GM12878 (cell line): ENCODE measurements around the gene EIF3M. TPM values are rescaled to one million over a fixed set of nuclear protein-coding genes. Genes with fewer than 3 reads are reported as not detected.

Experiments
- ATAC-seq: fragments of 200-7000 bp; cut with Tn5 transposase; 3 replicates; pipeline ENCODE4 v1.9.1; 2020; ENCODE audit warnings: mild to moderate bottlenecking, moderate library complexity
- BruUV-seq: library from RNA; stranded (reverse); fragments of 400-500 nt; replicated peaks from 2 replicates; lab custom pipeline; 2021; lab: Mats Ljungman, UMichigan
- CTCF ChIA-PET: fragments of 300-600 bp; sonication (Branson Sonifier 250); formaldehyde crosslinking; extraction: SDS; loops from one replicate; lab custom pipeline; 2021; ENCODE audit warnings: inconsistent platforms; lab: Yijun Ruan, JAX
- POLR2A ChIA-PET: fragments of 350-600 bp; formaldehyde crosslinking; extraction: SDS; loops from one replicate; lab custom pipeline; 2021; ENCODE audit warnings: inconsistent platforms; lab: Charles Lee
- RAD21 ChIA-PET: fragments of 300-600 bp; sonication (Branson Sonifier 250); formaldehyde crosslinking; loops from one replicate; lab custom pipeline; 2023; ENCODE audit warnings: antibody characterized with exemption; ENCODE audit not compliant: unreplicated experiment; lab: Charles Lee
- SMC1A ChIA-PET: fragments of 300-600 bp; sonication (Branson Sonifier 250); formaldehyde crosslinking; loops from one replicate; lab custom pipeline; 2023; ENCODE audit not compliant: unreplicated experiment, uncharacterized antibody; lab: Charles Lee
- DNase-seq: peaks from one replicate; pipeline ENCODE4 v3.0.0-alpha.2; 2011; ENCODE audit warnings: low read depth, low spot score
- FAIRE-seq: peaks from 3 replicates; lab custom pipeline; 2011; peaks lifted over from hg19 to GRCh38; lab: Jason Lieb, UNC
- H2AFZ ChIP-seq: 2 replicates; pipeline ENCODE4 v1.6.0; 2011; ENCODE audit warnings: low read depth, low read length, control low read depth; ENCODE audit not compliant: control insufficient read depth
- H3K27ac ChIP-seq: 2 replicates; pipeline ENCODE4 v1.5.1; 2011; ENCODE audit warnings: control low read depth; ENCODE audit not compliant: control insufficient read depth, insufficient read depth
- H3K27me3 ChIP-seq, 2 experiments: replicated peaks in 1 of 2; 2 replicates each; pipeline versions ENCODE4 v1.6.0 to v1.6.1; 2011; ENCODE audit warnings: low read length in 1 of 2; ENCODE audit not compliant: control insufficient read depth in 2 of 2, insufficient read depth in 2 of 2
- H3K36me3 ChIP-seq, 2 experiments: 2 replicates each; pipeline ENCODE4 v1.5.1; 2011; ENCODE audit warnings: low read length in 1 of 2; ENCODE audit not compliant: control insufficient read depth in 2 of 2, insufficient read depth in 2 of 2
- H3K4me1 ChIP-seq: 2 replicates; pipeline ENCODE4 v1.6.1; 2011; ENCODE audit warnings: mild to moderate bottlenecking, low read length, moderate library complexity, mixed read lengths; ENCODE audit not compliant: control insufficient read depth, insufficient read depth
- H3K4me2 ChIP-seq: 2 replicates; pipeline ENCODE4 v1.6.0; 2011; ENCODE audit warnings: control low read depth; ENCODE audit not compliant: control insufficient read depth, insufficient read depth
- H3K4me3 ChIP-seq: fragments of 200-600 bp; sonication (generic); 2 replicates; pipeline ENCODE4 v1.5.1; 2016
- H3K79me2 ChIP-seq: 2 replicates; pipeline ENCODE4 v1.6.0; 2011; ENCODE audit warnings: low read length; ENCODE audit not compliant: control insufficient read depth, insufficient read depth
- H3K9ac ChIP-seq: 2 replicates; pipeline ENCODE4 v1.8.0; 2011; ENCODE audit warnings: low read length, control low read depth, mixed read lengths; ENCODE audit not compliant: control insufficient read depth, insufficient read depth
- H3K9me3 ChIP-seq: replicated peaks from 3 replicates; pipeline ENCODE4 v1.5.1; 2011; ENCODE audit warnings: mild to moderate bottlenecking, low read length; ENCODE audit not compliant: control insufficient read depth, insufficient read depth
- H4K20me1 ChIP-seq: 2 replicates; pipeline ENCODE4 v1.6.0; 2011; ENCODE audit not compliant: control insufficient read depth, insufficient read depth
- CEBPB ChIP-seq, 2 experiments: fragments of 150-350 bp in 1 of 2; IDR thresholded peaks; 2 replicates each; pipeline ENCODE4 v1.6.1; 2012 to 2014; ENCODE audit warnings: low read depth in 2 of 2, low read length in 2 of 2, borderline replicate concordance in 1 of 2, inconsistent platforms in 1 of 2
- CHD2 ChIP-seq: IDR thresholded peaks from 2 replicates; pipeline ENCODE4 v1.6.1; 2011; ENCODE audit warnings: low read depth, low read length, improper control_type of control experiment, borderline replicate concordance
- MYB ChIP-seq: fragments of 150-350 bp; IDR thresholded peaks from 2 replicates; pipeline ENCODE4 v1.6.1; 2014; ENCODE audit warnings: mild to moderate bottlenecking, low read depth, low read length, borderline replicate concordance
- NRF1 ChIP-seq: conservative IDR thresholded peaks from 2 replicates; pipeline ENCODE4 v1.6.1; 2011; ENCODE audit warnings: mild to moderate bottlenecking, low read depth, low read length, improper control_type of control experiment
- SREBF2 ChIP-seq: IDR thresholded peaks from 2 replicates; pipeline ENCODE4 v1.6.1; 2012; ENCODE audit warnings: mild to moderate bottlenecking, low read length
- ZBED1 ChIP-seq: IDR thresholded peaks from 2 replicates; pipeline ENCODE4 v1.6.1; 2016; ENCODE audit warnings: borderline replicate concordance
- ZNF217 ChIP-seq: fragments of 450-650 bp; IDR thresholded peaks from 2 replicates; pipeline ENCODE4 v1.6.1; 2017; ENCODE audit warnings: antibody characterized with exemption, mild to moderate bottlenecking
- ZNF384 ChIP-seq: IDR thresholded peaks from 2 replicates; pipeline ENCODE4 v1.6.1; 2012; ENCODE audit warnings: low read depth, mild to moderate bottlenecking, low read length, improper control_type of control experiment, borderline replicate concordance
- WGBS: methylation state at CpG from one replicate; pipeline ENCODE4 v1.1.6; 2016; ENCODE audit warnings: low lambda C conversion rate; ENCODE audit not compliant: insufficient replicate concordance, insufficient coverage; ENCODE audit errors: missing lambda C conversion rate; 5-methylcytosine and 5-hydroxymethylcytosine counted together
- in situ Hi-C: fragments of 300-500 bp; cut with MboI; formaldehyde crosslinking; loops from 9 replicates; pipeline ENCODE4 v1.14.3; 2018; ENCODE audit warnings: mixed read lengths
- intact Hi-C: fragments of 100-400 bp; cut with micrococcal nuclease; formaldehyde crosslinking; loops from one replicate; pipeline ENCODE4 v1.14.2; 2022; ENCODE audit not compliant: unreplicated experiment
- polyA plus RNA-seq, 11 experiments: library from polyadenylated mRNA; depleted of rRNA in 4 of 11; unstranded in 6 of 11; stranded (reverse) in 5 of 11; fragments of >200 nt; fragmentation: Nextera tagmentation in 4 of 11; fragmentation: Illumina TruSeq in 1 of 11; extraction: Ambion mirVana in 4 of 11; extraction: Trizol in 1 of 11; gene quantifications; 1 replicate in 1 of 11; 2 replicates in 10 of 11; pipeline versions ENCODE4 v1.2.1 to v1.2.3, GENCODE V29; 2011 to 2016; ENCODE audit warnings: inconsistent platforms in 2 of 11, missing spikeins in 2 of 11, low read depth in 1 of 11
- total RNA-seq, 4 experiments: library from RNA; depleted of rRNA in 3 of 4; stranded (reverse); fragments of >200 nt in 3 of 4; fragmentation: Illumina TruSeq in 1 of 4; extraction: Trizol in 1 of 4; gene quantifications; 2 replicates each; pipeline versions ENCODE4 v1.2.1 to v1.2.3, GENCODE V29; 2013 to 2021
- TF ChIP-seq, protein P1 (sequence below): fragments of 450-650 bp; conservative IDR thresholded peaks from 2 replicates; pipeline ENCODE4 v1.6.1; 2017; ENCODE audit warnings: mild to moderate bottlenecking, moderate library complexity

Gene EIF3M
- total and polyA plus RNA-seq, 10 of the 15 experiments (the other 5 are each of a cell fraction or from before 2014, with no cell fraction given): 392 to 1,205 (median 593) TPM

GRCh38 chr11:32555091-32555490, 28.5 kb upstream of the EIF3M start (continued):
- TF ChIP-seq MYB (no peak), NRF1 (no peak), ZBED1 (no peak), SREBF2 (no peak), ZNF384 (no peak)

- ATAC-seq: no peak
- in situ Hi-C loops: no loop called here
Measured at GRCh38 chr11:32555895-32556294, 27.7 kb upstream of the EIF3M start.

More at GRCh38 chr11:32555895-32556294, 27.7 kb upstream of the EIF3M start:
- DNase-seq (no peak), FAIRE-seq (no peak)
- ChIA-PET RAD21 (interaction anchor here (1.0 kb wide), 1 partner anchor 68 kb away, joined by 3 read pairs; no protein-coding TSS in a partner anchor), POLR2A (no interaction called here)
- intact Hi-C loops: no loop called here
- no peaks in the 10 kb centered on the region for H3K4me1 ChIP-seq
- no peak for TF ChIP-seq CHD2
- TF ChIP-seq ZNF217: no peak
- TF ChIP-seq, protein P1, sequence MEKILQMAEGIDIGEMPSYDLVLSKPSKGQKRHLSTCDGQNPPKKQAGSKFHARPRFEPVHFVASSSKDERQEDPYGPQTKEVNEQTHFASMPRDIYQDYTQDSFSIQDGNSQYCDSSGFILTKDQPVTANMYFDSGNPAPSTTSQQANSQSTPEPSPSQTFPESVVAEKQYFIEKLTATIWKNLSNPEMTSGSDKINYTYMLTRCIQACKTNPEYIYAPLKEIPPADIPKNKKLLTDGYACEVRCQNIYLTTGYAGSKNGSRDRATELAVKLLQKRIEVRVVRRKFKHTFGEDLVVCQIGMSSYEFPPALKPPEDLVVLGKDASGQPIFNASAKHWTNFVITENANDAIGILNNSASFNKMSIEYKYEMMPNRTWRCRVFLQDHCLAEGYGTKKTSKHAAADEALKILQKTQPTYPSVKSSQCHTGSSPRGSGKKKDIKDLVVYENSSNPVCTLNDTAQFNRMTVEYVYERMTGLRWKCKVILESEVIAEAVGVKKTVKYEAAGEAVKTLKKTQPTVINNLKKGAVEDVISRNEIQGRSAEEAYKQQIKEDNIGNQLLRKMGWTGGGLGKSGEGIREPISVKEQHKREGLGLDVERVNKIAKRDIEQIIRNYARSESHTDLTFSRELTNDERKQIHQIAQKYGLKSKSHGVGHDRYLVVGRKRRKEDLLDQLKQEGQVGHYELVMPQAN: no peak
- no peak for TF ChIP-seq CEBPB (IDR thresholded peaks at IDR 0.05; ENCODE audit: borderline replicate concordance in 1 of 2, low read depth in 2 of 2, low read length in 2 of 2)
- TF ChIP-seq NRF1: no peak
- TF ChIP-seq, all 136 proteins: peak for 0
- Histone ChIP-seq H3K27me3 (no peaks in the 10 kb centered on the region), H3K9me3 (no peaks in the 10 kb centered on the region), H3K79me2 (no peaks in the 10 kb centered on the region), H3K36me3 (no peaks in the 10 kb centered on the region), H3K4me2 (no peak overlapping the region), H4K20me1 (no peaks in the 10 kb centered on the region), H3K4me3 (no peak overlapping the region), H2AFZ (no peak overlapping the region), H3K27ac (no peak overlapping the region), H3K9ac (no peak overlapping the region)
- BruUV-seq: no TSS peak
- SMC1A ChIA-PET: interaction anchor here (1.0 kb wide), 1 partner anchor 24 kb away, joined by 3 read pairs; no protein-coding TSS in a partner anchor
- CTCF ChIA-PET: no interaction called here
- WGBS: 58% methylated on average over 7 of the region's 7 CpGs
